Measurements from ENCODE around the gene MALRD1.

DNA sequence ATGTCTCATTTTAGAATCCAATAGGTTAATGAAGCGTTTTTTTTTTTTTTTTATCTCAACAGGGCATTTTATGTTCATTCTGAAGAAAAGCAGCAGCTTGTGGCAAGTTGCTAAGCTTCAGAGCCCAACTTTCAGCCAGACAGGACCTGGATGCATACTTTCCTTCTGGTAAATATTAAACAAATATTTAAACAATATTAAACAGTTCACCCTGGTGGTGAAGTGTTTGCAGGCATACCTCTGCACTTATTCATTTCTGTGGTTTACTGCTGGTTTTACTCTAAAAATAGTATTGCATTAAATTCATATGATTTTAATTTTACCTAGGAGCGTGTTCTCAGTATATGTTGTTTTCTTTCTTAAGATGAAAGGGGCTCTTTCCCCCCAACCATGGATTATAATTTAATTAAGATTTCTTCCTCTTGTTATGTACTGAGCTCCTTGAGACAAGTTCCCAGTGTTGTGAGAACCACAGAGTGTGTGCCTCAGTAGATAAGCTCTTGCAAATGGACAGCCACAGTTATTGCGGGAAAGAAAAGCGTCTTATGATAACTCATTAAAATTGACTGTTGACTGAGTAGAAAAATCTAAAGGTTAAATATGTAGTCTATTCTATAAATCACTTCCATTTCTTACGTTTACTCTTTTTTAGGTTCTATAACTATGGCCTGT lies 155.8 kb downstream of the MALRD1 start:
- TF ChIP-seq, protein P1, sequence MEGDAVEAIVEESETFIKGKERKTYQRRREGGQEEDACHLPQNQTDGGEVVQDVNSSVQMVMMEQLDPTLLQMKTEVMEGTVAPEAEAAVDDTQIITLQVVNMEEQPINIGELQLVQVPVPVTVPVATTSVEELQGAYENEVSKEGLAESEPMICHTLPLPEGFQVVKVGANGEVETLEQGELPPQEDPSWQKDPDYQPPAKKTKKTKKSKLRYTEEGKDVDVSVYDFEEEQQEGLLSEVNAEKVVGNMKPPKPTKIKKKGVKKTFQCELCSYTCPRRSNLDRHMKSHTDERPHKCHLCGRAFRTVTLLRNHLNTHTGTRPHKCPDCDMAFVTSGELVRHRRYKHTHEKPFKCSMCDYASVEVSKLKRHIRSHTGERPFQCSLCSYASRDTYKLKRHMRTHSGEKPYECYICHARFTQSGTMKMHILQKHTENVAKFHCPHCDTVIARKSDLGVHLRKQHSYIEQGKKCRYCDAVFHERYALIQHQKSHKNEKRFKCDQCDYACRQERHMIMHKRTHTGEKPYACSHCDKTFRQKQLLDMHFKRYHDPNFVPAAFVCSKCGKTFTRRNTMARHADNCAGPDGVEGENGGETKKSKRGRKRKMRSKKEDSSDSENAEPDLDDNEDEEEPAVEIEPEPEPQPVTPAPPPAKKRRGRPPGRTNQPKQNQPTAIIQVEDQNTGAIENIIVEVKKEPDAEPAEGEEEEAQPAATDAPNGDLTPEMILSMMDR (IDR thresholded peaks at IDR 0.05): no peak
- no peak for TF ChIP-seq POLR2A (IDR thresholded peaks at IDR 0.05)

All from lower leg skin (tissue), 3 donors.